Stimulated activated CD4-positive, alpha-beta T cell treated with anti-CD3 and anti-CD28 coated beads, Interleukin-4, amount 100 ng/mL, for 48 hours (primary cell): Measurements from ENCODE around the gene RBPJ.
"Not testable (repeated sequence)": the region's sequence is repeated elsewhere in the genome, so short reads cannot be mapped to it uniquely, and the experiment has no call there.

Experiments used
- DNase-seq, 2 donors: peaks; one replicate each; pipeline ENCODE4 v3.0.0-alpha.2; 2020; ENCODE audit warnings: low read depth in 2 of 2

The RBPJ gene

GRCh38 chr4:26375551-26375950 lies 54.7 kb downstream of the RBPJ start:
- no peak for DNase-seq

DNA sequence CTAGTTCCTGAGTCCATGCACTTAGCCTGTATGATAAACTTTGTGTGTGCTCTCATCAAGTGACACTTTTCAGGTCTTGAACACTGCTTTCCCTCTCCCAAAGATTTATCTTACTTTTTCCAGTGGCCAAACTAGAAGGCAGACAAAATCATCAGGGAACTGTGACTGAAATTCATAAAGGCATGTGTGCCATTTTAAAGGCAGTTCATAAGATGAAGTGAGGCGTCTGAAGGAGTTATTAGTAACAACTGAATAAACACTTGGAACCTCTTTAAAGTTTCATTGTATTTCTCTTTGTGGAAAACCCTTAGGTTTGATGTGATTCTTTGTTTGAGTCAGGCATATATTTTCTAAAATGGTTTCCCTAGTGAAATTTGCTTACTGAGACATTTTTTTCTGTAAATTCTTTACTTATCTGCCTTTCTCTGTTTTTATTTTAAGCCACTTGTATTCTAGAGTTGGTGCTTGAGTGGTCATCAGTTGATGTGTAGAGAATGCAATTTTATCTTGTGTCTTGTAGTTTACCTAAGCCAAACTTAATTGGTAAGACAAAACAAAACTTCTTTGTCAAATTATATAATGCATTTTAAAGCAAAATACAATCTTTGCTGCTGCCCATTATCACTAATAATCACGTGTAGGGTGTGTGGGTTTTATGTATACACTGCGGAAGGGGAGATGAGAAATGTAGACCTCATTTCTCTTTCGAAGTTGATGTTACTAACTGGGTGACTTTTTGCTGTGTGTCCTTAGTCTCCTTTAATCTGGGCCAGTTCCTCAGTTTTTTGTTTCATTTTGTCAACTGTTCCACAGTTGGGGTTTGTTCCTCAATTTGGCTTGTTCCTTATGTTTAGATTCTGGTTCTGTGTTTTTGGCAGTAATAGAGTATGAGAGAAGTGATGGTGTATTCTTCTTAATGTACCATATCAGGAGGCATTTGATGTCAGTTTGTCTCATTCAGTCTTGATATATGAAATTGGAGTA lies 56.8 kb downstream of the RBPJ start:
- no peak for DNase-seq

- DNase-seq = no peak
Observed at GRCh38 chr4:26379837-26380236, 59.0 kb downstream of the RBPJ start.

DNA sequence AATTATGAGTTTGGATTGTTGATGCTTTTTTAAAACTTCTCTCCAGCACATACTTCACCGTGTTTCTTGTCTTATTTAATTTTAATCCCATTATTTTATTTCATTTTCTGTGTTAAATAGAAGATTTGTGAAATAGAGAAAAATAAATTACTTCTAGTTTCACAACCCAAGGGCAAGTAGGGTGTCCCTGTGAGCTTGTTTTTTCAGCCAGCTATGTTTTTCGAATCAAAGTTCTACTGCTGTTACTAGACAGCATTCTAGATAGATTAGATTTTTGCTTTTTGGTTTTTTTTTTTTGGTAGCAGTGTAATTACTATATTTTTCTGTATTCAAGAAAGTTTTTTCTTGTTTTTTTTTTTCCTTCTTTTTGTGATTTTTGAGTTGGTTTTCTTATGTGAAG lies 59.9 kb downstream of the RBPJ start:
- no peak for DNase-seq

- no peak for DNase-seq
Observed at GRCh38 chr4:26384380-26385057, 63.7 kb downstream of the RBPJ start.

DNA sequence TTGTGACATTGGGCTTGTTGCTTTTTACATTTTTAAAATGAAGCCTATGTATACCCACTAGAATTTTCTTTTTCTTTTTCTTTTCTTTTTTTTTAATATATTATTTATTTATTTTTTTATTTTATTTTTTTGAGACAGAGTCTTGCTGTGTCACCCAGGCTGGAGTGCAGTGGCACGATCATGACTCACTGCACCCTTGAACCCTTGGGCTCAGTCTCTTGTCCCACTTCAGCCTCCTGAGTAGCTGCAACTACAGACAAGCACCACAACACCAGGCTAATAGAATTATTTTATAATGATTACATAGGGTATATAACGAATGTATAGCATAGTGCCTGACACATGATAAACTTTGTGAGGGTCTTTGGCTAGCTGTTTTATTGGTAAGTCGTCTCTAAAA lies 64.9 kb downstream of the RBPJ start:
- no peak for DNase-seq

DNA sequence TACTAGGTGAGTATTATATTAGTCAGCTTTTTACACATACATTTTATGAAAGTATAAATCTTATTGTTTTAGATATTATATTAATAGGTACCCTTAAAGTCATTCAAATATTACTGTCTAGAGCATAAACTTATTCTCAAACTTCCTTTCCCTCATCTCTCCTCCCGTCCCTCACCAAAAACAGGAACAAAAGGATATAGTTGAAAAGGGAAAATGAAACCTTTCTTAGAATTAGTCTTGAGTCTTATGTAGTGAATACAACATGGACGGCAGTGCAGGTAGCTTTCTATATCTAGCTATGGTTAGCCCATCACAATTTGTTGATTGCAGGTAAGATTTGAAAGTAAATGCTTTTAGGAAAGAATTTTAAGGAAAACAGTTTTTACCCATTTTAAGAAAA lies 65.6 kb downstream of the RBPJ start:
- DNase-seq = no peak

DNA sequence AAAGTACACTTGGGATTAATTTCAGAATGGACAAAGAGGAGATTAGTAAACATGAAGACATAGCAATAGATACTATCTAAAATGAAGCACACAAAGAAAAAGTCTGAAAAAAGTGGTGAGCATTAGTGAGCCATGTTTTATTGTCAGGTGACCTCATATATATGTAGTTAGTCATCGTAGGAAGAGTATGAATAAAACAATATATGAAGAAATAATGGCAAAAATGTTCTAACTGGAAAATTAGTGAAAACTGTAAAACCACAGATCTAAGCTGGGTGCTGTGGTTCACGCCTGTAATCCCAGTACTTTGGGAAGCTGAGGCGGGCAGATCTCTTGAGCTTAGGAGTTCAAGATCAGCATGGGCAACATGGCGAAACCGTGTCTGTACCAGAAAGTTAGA lies 67.9 kb downstream of the RBPJ start:
- no peak for DNase-seq

DNA sequence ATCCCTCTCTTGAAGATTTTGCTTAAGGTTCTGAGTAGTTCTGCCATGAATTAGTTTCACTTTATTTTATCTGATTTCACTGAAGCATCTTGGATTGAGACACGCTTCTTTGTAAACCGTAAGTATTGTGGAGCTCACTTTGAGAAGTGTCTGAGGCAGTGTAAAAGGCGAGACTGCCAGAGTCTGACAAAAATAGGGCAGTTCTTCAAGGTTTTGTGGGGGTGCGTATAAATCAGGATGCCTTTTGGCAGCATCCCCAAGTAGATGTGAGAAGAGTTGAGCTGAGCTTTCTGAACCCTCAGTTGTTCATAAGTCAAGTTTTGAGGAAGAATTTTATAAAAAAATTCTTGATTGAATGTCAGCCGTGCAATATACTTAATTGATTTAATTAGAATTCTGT lies 76.3 kb downstream of the RBPJ start:
- no peak for DNase-seq

- DNase-seq = no peak
Observed at GRCh38 chr4:26400132-26400531, 79.3 kb downstream of the RBPJ start.

DNA sequence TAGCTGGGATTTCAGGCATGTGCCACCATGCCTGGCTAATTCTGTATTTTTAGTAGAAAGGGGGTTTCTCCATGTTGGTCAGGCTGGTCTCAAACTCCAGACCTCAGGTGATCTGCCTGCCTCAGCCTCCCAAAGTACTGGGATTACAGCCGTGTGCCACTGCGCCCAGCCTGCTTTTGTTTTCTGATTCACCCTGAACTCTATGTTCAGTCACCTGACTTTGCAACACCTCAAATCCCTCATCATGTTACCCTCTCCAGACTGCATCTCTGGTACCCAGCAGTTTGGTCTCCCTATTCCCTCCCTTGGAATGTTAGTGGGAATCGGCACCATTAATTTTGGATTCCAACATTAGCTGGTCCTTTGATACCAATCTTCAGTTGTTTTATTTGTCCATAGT lies 81.2 kb downstream of the RBPJ start:
- not testable (repeated sequence) for DNase-seq

DNA sequence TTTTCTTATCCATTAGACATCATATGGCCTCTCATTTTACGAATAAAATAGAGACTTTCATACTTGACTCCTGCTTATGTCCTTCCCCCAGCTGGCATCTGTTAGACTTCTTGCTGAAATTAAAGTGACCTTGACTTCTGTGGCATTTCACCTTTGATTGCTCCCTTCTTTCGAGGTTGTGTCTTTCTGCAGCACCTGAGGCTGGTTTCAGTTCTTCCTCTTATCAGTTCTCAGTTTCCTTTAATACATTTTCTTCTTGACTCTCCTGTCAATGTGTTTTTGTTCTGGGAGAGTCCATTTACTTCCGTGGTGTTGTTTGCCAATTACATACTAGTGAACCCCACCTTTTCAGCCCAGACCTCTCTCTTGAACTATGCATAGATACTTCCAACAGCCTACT lies 81.6 kb downstream of the RBPJ start:
- DNase-seq = no peak

DNA sequence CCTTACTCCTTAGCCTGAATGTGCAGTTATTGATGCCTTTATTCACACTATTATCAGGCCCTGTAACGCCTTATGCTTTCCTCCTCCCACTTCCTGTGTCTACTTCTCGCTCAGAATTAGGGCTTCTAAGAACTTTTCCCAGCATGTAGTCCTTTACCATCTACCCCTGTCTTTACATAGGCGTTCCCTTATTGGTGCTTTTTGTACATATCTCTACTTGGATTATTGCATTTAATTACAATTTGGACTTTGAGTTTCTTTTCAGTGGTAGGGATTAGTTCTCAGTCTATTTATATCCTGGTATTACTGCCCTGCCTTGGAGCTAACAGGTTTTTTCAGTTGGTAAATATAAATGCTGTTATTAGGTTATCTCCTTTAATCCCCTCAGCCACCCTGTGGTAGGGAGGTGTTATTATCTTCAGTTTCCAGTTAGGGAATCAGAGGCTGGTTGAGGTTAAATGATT lies 84.0 kb downstream of the RBPJ start:
- no peak for DNase-seq

DNA sequence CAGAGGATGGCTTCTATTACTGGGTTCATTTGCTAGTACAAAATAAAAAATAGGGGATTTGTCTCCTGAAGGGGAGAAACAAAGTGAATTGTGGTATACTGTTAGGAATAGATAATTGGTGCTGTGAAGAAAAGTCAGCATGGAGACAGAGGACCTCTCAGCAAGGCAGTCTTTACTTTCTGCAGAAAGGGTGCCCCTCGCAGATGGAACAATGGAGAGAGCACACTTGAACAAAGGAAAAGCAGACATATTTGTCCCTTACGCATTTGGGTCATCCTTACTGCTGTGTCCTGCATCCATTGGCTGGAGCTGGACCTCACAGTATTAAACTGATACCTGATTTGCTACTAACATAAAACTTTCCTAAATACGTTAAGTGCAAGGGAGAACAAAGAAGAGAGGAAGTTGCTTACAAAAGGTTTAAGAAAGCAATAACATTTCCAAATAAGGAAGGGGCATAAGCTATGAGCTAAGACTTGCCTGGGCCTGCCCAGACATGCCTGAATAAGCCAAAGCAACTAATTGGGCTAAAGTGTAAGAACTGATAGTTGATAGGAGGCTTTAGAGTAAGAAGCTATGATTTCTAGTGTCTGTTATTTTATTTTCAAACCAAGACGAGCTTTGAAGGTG lies 85.6 kb downstream of the RBPJ start:
- no peak for DNase-seq

GRCh38 chr4:26407476-26407875 lies 86.7 kb downstream of the RBPJ start:
- no peak for DNase-seq

DNA sequence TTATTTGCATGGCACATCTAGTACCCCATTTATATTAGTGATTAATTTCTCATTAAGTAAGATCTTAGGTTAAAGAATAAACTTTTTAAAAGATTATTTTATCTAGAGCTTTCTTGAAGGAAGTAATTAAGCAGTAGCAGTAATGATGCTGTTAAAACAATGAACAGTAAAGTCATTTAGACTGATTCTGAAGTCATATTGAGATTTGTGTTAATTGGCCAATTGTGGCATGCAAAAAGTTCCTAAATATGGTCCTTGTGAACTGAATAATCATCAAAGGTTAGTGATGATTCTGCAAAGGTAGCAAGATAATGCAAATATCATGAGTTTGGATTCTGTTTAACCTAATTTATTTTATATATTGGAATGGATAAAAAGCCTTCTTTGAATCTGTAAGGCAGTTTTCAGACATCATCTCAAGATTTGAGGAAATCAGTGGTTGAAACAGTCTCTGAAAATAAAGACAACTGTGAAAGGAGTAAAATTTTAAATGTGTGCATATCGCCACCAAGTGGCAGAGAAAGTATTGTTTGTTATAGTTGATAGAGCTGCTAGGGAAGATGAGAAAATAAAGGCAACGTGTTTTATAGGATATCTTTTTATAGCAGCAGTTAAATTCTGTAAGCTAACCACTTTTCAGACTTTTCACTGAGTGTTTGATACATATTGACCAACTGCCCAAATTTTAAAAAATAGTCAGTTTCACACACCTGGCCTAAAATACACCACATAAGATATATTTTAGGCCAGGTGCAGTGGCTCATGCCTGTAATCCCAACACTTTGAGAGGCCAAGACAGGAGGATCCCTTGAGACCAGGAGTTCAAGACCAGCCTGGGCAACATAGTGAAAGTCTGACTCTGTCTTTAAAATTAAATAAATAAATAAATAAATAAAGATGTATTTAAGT lies 89.8 kb downstream of the RBPJ start:
- DNase-seq = peak in 1 of 2 donors; percentile 7

DNA sequence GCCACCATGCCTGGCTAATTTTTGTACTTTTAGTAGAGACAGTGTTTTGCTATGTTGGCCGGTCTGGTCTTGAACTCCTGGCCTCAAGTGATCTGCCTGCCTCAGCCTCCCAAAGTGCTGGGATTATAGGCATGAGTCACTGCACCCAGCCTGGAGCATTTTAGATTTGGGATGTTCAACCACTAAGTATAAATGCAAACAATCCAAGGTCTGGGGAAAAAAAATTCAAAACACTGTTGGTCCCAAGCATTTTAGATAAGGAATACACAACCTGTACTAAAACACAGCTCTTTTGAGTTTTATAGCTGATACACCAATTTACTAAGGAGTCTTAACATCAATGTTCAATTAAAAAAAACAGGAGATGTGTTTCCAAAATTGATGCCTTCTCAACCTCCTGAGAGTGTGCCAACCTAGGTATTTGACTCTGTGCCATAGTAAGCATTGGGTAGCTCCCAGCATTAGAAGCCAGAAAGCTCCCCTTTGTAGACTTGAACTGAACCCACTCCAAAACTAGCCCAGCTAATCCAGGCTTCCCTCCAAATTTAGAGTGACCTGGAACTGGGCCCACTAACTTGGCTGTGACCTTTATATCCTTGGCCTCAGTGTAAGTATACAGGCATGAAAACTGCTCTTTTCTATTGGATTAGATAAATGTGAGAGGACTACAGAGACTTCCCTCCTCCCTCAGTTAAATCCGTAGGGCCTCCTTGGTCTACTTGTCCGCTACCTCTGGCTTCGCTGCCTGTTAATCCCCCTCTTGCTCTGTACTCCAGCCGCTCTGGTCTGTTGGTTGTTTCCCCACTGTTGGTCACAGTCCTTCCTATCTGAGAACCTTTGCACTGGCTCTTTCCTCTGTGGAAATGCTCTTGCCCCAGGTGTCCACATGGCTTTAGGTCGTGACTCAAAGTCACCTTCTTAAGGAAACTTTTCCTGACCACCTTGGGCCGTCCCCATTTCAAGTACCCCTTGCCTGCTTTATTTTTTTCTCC lies 91.9 kb downstream of the RBPJ start:
- DNase-seq = no peak

DNA sequence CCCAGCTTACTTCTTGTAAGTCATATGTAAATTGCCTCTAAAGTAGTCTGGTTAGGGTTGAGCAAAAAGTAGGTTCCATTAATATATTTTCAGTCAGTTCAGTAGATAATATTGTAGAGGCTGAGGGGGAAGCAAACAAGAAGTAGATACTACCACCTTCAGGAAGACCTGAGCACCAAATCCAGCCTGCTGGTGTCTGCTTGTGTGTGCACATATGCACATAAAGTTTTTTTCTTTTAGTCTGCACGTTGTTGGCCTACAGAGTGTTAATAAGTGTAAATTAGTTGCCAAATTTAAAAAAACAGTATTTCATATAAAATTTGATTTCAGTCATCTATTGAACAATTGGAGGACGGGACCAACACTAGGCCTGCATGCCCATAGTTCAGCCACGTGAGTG lies 92.8 kb downstream of the RBPJ start:
- no peak for DNase-seq

- no peak for DNase-seq
Observed at GRCh38 chr4:26418107-26418506, 97.3 kb downstream of the RBPJ start.

DNA sequence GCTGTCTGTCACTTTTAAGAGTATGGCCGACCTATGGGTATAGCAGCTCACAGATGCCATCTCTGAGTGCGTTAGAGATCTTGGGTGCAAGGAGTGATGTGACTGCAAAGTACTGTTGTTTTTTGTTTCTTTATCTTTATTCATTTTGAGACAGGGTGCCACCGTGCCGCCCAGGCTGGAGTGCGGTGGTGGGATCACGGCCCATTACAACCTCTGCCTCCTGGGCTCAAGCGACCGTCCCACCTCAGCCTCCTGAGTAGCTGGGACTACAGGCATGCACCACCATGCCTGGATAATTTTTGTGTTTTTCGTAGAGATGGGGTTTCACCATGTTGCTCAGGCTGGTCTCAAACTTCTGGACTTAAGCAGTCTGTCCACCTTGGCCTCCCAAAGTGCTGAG lies 98.0 kb downstream of the RBPJ start:
- DNase-seq = no peak
